BLaER1 (cell line): ENCODE results near the gene MAP3K10.
"Not testable (repeated sequence)": the region's sequence is repeated elsewhere in the genome, so short reads cannot be mapped to it uniquely, and the experiment has no call there.

ENCODE experiments used
- H3K27ac ChIP-seq: shearing (Covaris generic); formaldehyde crosslinking; 2 replicates; pipeline ENCODE4 v1.8.1; 2022
- H3K27me3 ChIP-seq: shearing (Covaris generic); formaldehyde crosslinking; 2 replicates; pipeline ENCODE4 v1.8.1; 2022
- H3K36me3 ChIP-seq: shearing (Covaris generic); formaldehyde crosslinking; 2 replicates; pipeline ENCODE4 v1.8.1; 2022
- H3K4me1 ChIP-seq: shearing (Covaris generic); formaldehyde crosslinking; 2 replicates; pipeline ENCODE4 v1.8.1; 2022
- H3K4me2 ChIP-seq: shearing (Covaris generic); formaldehyde crosslinking; 2 replicates; pipeline ENCODE4 v1.8.1; 2022
- H3K4me3 ChIP-seq: shearing (Covaris generic); formaldehyde crosslinking; 2 replicates; pipeline ENCODE4 v1.8.1; 2022
- H3K9ac ChIP-seq: shearing (Covaris generic); formaldehyde crosslinking; 2 replicates; pipeline ENCODE4 v1.8.1; 2022
- H3K9me3 ChIP-seq: shearing (Covaris generic); formaldehyde crosslinking; 2 replicates; pipeline ENCODE4 v1.8.1; 2022
- H4K20me1 ChIP-seq: shearing (Covaris generic); formaldehyde crosslinking; 2 replicates; pipeline ENCODE4 v1.8.1; 2022
- Cebpa-rat ChIP-seq: shearing (Covaris generic); IDR thresholded peaks from 2 replicates; pipeline ENCODE4 v1.8.1; 2022

MAP3K10 gene

GRCh38 chr19:40150170-40150569, 41.1 kb upstream of the MAP3K10 start:
- Histone ChIP-seq H3K4me3 (no peak overlapping the region), H3K9ac (no peak overlapping the region), H3K27ac (no peak overlapping the region), H4K20me1 (no peaks in the 10 kb centered on the region), H3K36me3 (no peaks in the 10 kb centered on the region), H3K4me2 (no peak overlapping the region), H3K9me3 (peaks cover 15% of the 10 kb centered on the region), H3K4me1 (peaks cover 73% of the 10 kb centered on the region), H3K27me3 (no peaks in the 10 kb centered on the region)
- TF ChIP-seq Cebpa-rat = no peak

GRCh38 chr19:40154121-40154680, 37.0 kb upstream of the MAP3K10 start:
- peaks cover 13% of the 10 kb centered on the region for H3K9me3 ChIP-seq
- no peaks in the 10 kb centered on the region for H4K20me1 ChIP-seq
- 0 out of 2 replicates have a peak overlapping the region, but pooled peaks have one; percentile 30 for H3K27ac ChIP-seq
- no peak overlapping the region for H3K9ac ChIP-seq
- H3K27me3 ChIP-seq = no peaks in the 10 kb centered on the region
- no peak for TF ChIP-seq Cebpa-rat
- peak overlapping the region; percentile 72 for H3K4me2 ChIP-seq
- peaks cover 57% of the 10 kb centered on the region for H3K4me1 ChIP-seq
- H3K4me3 ChIP-seq = no peak overlapping the region
- H3K36me3 ChIP-seq = no peaks in the 10 kb centered on the region

- Histone ChIP-seq H3K9me3 (no peaks in the 10 kb centered on the region), H3K9ac (no peak overlapping the region; the same call in 1 of the 2 replicates), H3K4me2 (peak overlapping the region; percentile 61), H3K27me3 (no peaks in the 10 kb centered on the region), H3K27ac (peak overlapping the region; percentile 41; the same call in 1 of the 2 replicates), H4K20me1 (no peaks in the 10 kb centered on the region), H3K4me3 (no peak overlapping the region), H3K4me1 (peaks cover 57% of the 10 kb centered on the region), H3K36me3 (no peaks in the 10 kb centered on the region)
- no peak for TF ChIP-seq Cebpa-rat
These were observed 35.4 kb upstream of the MAP3K10 start for GRCh38 chr19:40155749-40156265.

- Histone ChIP-seq H3K36me3 (no peaks in the 10 kb centered on the region), H3K9me3 (no peaks in the 10 kb centered on the region), H3K4me1 (peaks cover 62% of the 10 kb centered on the region), H3K4me3 (no peak overlapping the region), H3K9ac (no peak overlapping the region), H3K4me2 (peak overlapping the region; percentile 61), H3K27me3 (no peaks in the 10 kb centered on the region), H3K27ac (no peak overlapping the region), H4K20me1 (no peaks in the 10 kb centered on the region)
- no peak for TF ChIP-seq Cebpa-rat
These were observed 34.2 kb upstream of the MAP3K10 start for GRCh38 chr19:40157059-40157458.

GRCh38 chr19:40159744-40160143, 31.5 kb upstream of the MAP3K10 start:
- Histone ChIP-seq H3K4me2 (no peak overlapping the region), H3K9me3 (no peaks in the 10 kb centered on the region), H3K27ac (no peak overlapping the region)

GRCh38 chr19:40162104-40162503, 29.1 kb upstream of the MAP3K10 start:
- no peak overlapping the region for H3K9ac ChIP-seq
- H3K4me2 ChIP-seq = peak overlapping the region; percentile 47
- peak overlapping the region; percentile 53 for H3K27ac ChIP-seq

More at GRCh38 chr19:40159744-40160143, 31.5 kb upstream of the MAP3K10 start:
- no peak overlapping the region for H3K4me3 ChIP-seq
- H3K4me1 ChIP-seq = peaks cover 61% of the 10 kb centered on the region
- H3K36me3 ChIP-seq = no peaks in the 10 kb centered on the region
- H4K20me1 ChIP-seq = no peaks in the 10 kb centered on the region
- TF ChIP-seq Cebpa-rat = no peak
- no peak overlapping the region for H3K9ac ChIP-seq
- no peaks in the 10 kb centered on the region for H3K27me3 ChIP-seq

GRCh38 chr19:40163541-40164129, 27.6 kb upstream of the MAP3K10 start:
- H3K4me3 ChIP-seq = no peak overlapping the region
- H4K20me1 ChIP-seq = no peaks in the 10 kb centered on the region
- H3K9me3 ChIP-seq = no peaks in the 10 kb centered on the region
- H3K27me3 ChIP-seq = no peaks in the 10 kb centered on the region
- H3K9ac ChIP-seq = no peak overlapping the region
- TF ChIP-seq Cebpa-rat = no peak
- H3K27ac ChIP-seq = peak overlapping the region; percentile 5; the same call in 1 of the 2 replicates
- H3K4me2 ChIP-seq = peak overlapping the region; percentile 48
- H3K36me3 ChIP-seq = no peaks in the 10 kb centered on the region
- H3K4me1 ChIP-seq = peaks cover 43% of the 10 kb centered on the region

More at GRCh38 chr19:40162104-40162503, 29.1 kb upstream of the MAP3K10 start:
- Histone ChIP-seq H4K20me1 (no peaks in the 10 kb centered on the region), H3K36me3 (no peaks in the 10 kb centered on the region), H3K27me3 (no peaks in the 10 kb centered on the region), H3K4me3 (no peak overlapping the region), H3K9me3 (no peaks in the 10 kb centered on the region), H3K4me1 (peaks cover 46% of the 10 kb centered on the region)
- no peak for TF ChIP-seq Cebpa-rat

- Histone ChIP-seq H3K27ac (no peak overlapping the region), H3K27me3 (no peaks in the 10 kb centered on the region), H3K4me1 (peaks cover 43% of the 10 kb centered on the region), H3K9me3 (no peaks in the 10 kb centered on the region), H3K9ac (no peak overlapping the region), H3K36me3 (no peaks in the 10 kb centered on the region), H3K4me2 (peak overlapping the region; percentile 48), H3K4me3 (no peak overlapping the region), H4K20me1 (no peaks in the 10 kb centered on the region)
- no peak for TF ChIP-seq Cebpa-rat
These were observed 25.8 kb upstream of the MAP3K10 start for GRCh38 chr19:40165362-40165937.

- H3K36me3 ChIP-seq, H3K9me3 ChIP-seq, H3K4me1 ChIP-seq, H3K27me3 ChIP-seq, H4K20me1 ChIP-seq, H3K4me2 ChIP-seq, H3K4me3 ChIP-seq, H3K27ac ChIP-seq, H3K9ac ChIP-seq: not testable (repeated sequence)
These were observed 21.5 kb upstream of the MAP3K10 start for GRCh38 chr19:40169482-40170302.

GRCh38 chr19:40170303-40170989, 20.8 kb upstream of the MAP3K10 start:
- not testable (repeated sequence) for H4K20me1 ChIP-seq, H3K9me3 ChIP-seq, H3K27ac ChIP-seq, H3K36me3 ChIP-seq, H3K4me1 ChIP-seq, H3K9ac ChIP-seq, H3K4me2 ChIP-seq, H3K27me3 ChIP-seq, H3K4me3 ChIP-seq

GRCh38 chr19:40171293-40171692, 19.9 kb upstream of the MAP3K10 start:
- H3K27ac ChIP-seq, H3K4me2 ChIP-seq, H3K9ac ChIP-seq, H4K20me1 ChIP-seq, H3K36me3 ChIP-seq, H3K27me3 ChIP-seq, H3K9me3 ChIP-seq, H3K4me3 ChIP-seq, H3K4me1 ChIP-seq: not testable (repeated sequence)
